Peyer's patch (tissue), 4 donors: ENCODE measurements around the gene CECR2. TPM values are rescaled to one million over a fixed set of nuclear protein-coding genes. Genes with fewer than 3 reads are reported as not detected.
"Not testable (repeated sequence)": the region's sequence is repeated elsewhere in the genome, so short reads cannot be mapped to it uniquely, and the experiment has no call there.

Experiments
- DNase-seq, 3 donors: peaks; one replicate each; pipeline ENCODE4 v3.0.0-alpha.2; 2017 to 2019
- H3K27ac ChIP-seq, 4 donors: fragments of 200-600 bp; sonication (generic); one replicate each; pipeline ENCODE4 v1.5.1; 2016 to 2019
- H3K27me3 ChIP-seq, 2 donors: fragments of 200-600 bp; sonication (generic); one replicate each; pipeline ENCODE4 v1.5.1; 2019
- H3K36me3 ChIP-seq, 3 donors: fragments of 200-600 bp; sonication (generic); one replicate each; pipeline ENCODE4 v1.5.1; 2016 to 2019
- H3K4me1 ChIP-seq, 4 donors: fragments of 200-600 bp; sonication (generic); one replicate each; pipeline ENCODE4 v1.5.1; 2016 to 2019
- H3K4me3 ChIP-seq, 4 donors: fragments of 200-600 bp; sonication (generic); 1 replicate in 3 of 4; 2 replicates in 1 of 4; pipeline ENCODE4 v1.5.1; 2016 to 2019; ENCODE audit warnings: mild to moderate bottlenecking in 1 of 4
- H3K9me3 ChIP-seq, 4 donors: fragments of 200-600 bp; sonication (generic); one replicate each; pipeline ENCODE4 v1.5.1; 2016 to 2019; ENCODE audit warnings: mild to moderate bottlenecking in 1 of 4
- CTCF ChIP-seq, 6 experiments: fragments of 450-650 bp in 4 of 6; fragments of 200-600 bp in 2 of 6; sonication (generic) in 1 of 6; IDR thresholded peaks; one replicate each; pipeline ENCODE4 v1.5.1; 2017 to 2019; ENCODE audit warnings: antibody characterized with exemption in 6 of 6, mild to moderate bottlenecking in 3 of 6, moderate library complexity in 1 of 6
- POLR2A ChIP-seq, 2 donors: fragments of 450-650 bp; IDR thresholded peaks; one replicate each; pipeline ENCODE4 v1.5.1; 2017; ENCODE audit warnings: antibody characterized with exemption in 2 of 2, mild to moderate bottlenecking in 2 of 2, moderate library complexity in 2 of 2
- total RNA-seq, 4 donors: library from RNA; depleted of rRNA; stranded (reverse); fragments of >200 nt; gene quantifications; one replicate each; pipeline ENCODE4 v1.1.0, GENCODE V29; 2016

CECR2 gene
- total RNA-seq, 4 donors from 2014 or later: 0.18 to 5.0 (median 0.69) TPM

GRCh38 chr22:17501679-17502285 is 132.5 kb downstream of the CECR2 start:
- DNase-seq: no peak
- Histone ChIP-seq H3K4me3 (no peak overlapping the region), H3K4me1 (no peaks in the 10 kb centered on the region), H3K9me3 (no peaks in the 10 kb centered on the region), H3K36me3 (no peaks in the 10 kb centered on the region), H3K27me3 (no peaks in the 10 kb centered on the region), H3K27ac (no peak overlapping the region)
- TF ChIP-seq CTCF (IDR thresholded peaks at IDR 0.05): peak; percentile 34 to 88 (median 71)
- no peak for TF ChIP-seq POLR2A (IDR thresholded peaks at IDR 0.05)

- no peak for DNase-seq
- no peaks in the 10 kb centered on the region for H3K4me1 ChIP-seq
Observed at GRCh38 chr22:17508110-17508509, 138.8 kb downstream of the CECR2 start.

GRCh38 chr22:17512960-17513359 is 143.7 kb downstream of the CECR2 start:
- H3K27me3 ChIP-seq: no peaks in the 10 kb centered on the region
- H3K27ac ChIP-seq: no peak overlapping the region
- no peak for TF ChIP-seq CTCF (IDR thresholded peaks at IDR 0.05)
- H3K4me1 ChIP-seq: no peaks in the 10 kb centered on the region
- DNase-seq: no peak
- H3K9me3 ChIP-seq: no peaks in the 10 kb centered on the region
- H3K36me3 ChIP-seq: no peaks in the 10 kb centered on the region
- no peak overlapping the region for H3K4me3 ChIP-seq

More at GRCh38 chr22:17508110-17508509, 138.8 kb downstream of the CECR2 start:
- H3K27ac ChIP-seq: no peak overlapping the region
- H3K27me3 ChIP-seq: no peaks in the 10 kb centered on the region
- TF ChIP-seq POLR2A (IDR thresholded peaks at IDR 0.05): no peak
- H3K4me3 ChIP-seq: no peak overlapping the region
- no peaks in the 10 kb centered on the region for H3K9me3 ChIP-seq
- no peaks in the 10 kb centered on the region for H3K36me3 ChIP-seq

- no peaks in the 10 kb centered on the region for H3K27me3 ChIP-seq
- H3K9me3 ChIP-seq: no peaks in the 10 kb centered on the region
- TF ChIP-seq CTCF (IDR thresholded peaks at IDR 0.05) (no peak), POLR2A (IDR thresholded peaks at IDR 0.05) (no peak)
- no peak overlapping the region for H3K27ac ChIP-seq
- no peaks in the 10 kb centered on the region for H3K36me3 ChIP-seq
- H3K4me3 ChIP-seq: no peak overlapping the region
- H3K4me1 ChIP-seq: no peaks in the 10 kb centered on the region
- DNase-seq: no peak
Observed at GRCh38 chr22:17513612-17514011, 144.4 kb downstream of the CECR2 start.

- no peaks in the 10 kb centered on the region for H3K27me3 ChIP-seq
- H3K36me3 ChIP-seq: no peaks in the 10 kb centered on the region
- no peak overlapping the region for H3K27ac ChIP-seq
- no peak for TF ChIP-seq CTCF (IDR thresholded peaks at IDR 0.05)
- no peak for TF ChIP-seq POLR2A (IDR thresholded peaks at IDR 0.05)
- H3K4me3 ChIP-seq: no peak overlapping the region
- H3K4me1 ChIP-seq: no peaks in the 10 kb centered on the region
- DNase-seq: no peak
- H3K9me3 ChIP-seq: no peaks in the 10 kb centered on the region
Observed at GRCh38 chr22:17514084-17514483, 144.8 kb downstream of the CECR2 start.

- no peak for DNase-seq
- no peak overlapping the region for H3K4me3 ChIP-seq
- H3K9me3 ChIP-seq: no peaks in the 10 kb centered on the region
- no peaks in the 10 kb centered on the region for H3K27me3 ChIP-seq
- no peak overlapping the region for H3K27ac ChIP-seq
- H3K36me3 ChIP-seq: no peaks in the 10 kb centered on the region
- no peaks in the 10 kb centered on the region for H3K4me1 ChIP-seq
- TF ChIP-seq POLR2A (IDR thresholded peaks at IDR 0.05) (no peak), CTCF (IDR thresholded peaks at IDR 0.05) (no peak)
Observed at GRCh38 chr22:17518406-17518805, 149.1 kb downstream of the CECR2 start.

- not testable (repeated sequence) for DNase-seq
Observed at GRCh38 chr22:17521971-17522370, 152.7 kb downstream of the CECR2 start.

More at GRCh38 chr22:17521971-17522370, 152.7 kb downstream of the CECR2 start:
- H3K27me3 ChIP-seq, H3K9me3 ChIP-seq, H3K4me3 ChIP-seq, H3K27ac ChIP-seq, H3K4me1 ChIP-seq, H3K36me3 ChIP-seq: not testable (repeated sequence)
